ENCODE measurements around the gene SEC24A.
A peak's percentile ranks its signal among the peaks of the same experiment; 100 is the strongest.
"Not testable (repeated sequence)": the region's sequence is repeated elsewhere in the genome, so short reads cannot be mapped to it uniquely, and the experiment has no call there.

The SEC24A gene

GRCh38 chr5:134650660-134651059 is 2.1 kb downstream of the SEC24A start:
- not testable (repeated sequence) for FAIRE-seq

GRCh38 chr5:134651531-134651930 is 2.9 kb downstream of the SEC24A start:
- FAIRE-seq, result no peak

GRCh38 chr5:134656690-134657089 is 8.1 kb downstream of the SEC24A start:
- no peak for FAIRE-seq

- no peak for FAIRE-seq
These were observed 10.9 kb downstream of the SEC24A start for GRCh38 chr5:134659456-134659855.

- no peak for FAIRE-seq
These were observed 11.3 kb downstream of the SEC24A start for GRCh38 chr5:134659922-134660321.

GRCh38 chr5:134662971-134663370 is 14.4 kb downstream of the SEC24A start:
- FAIRE-seq, result no peak

GRCh38 chr5:134664448-134664847 is 15.9 kb downstream of the SEC24A start:
- no peak for FAIRE-seq

GRCh38 chr5:134673546-134673945 is 25.0 kb downstream of the SEC24A start:
- not testable (repeated sequence) for FAIRE-seq

GRCh38 chr5:134677357-134677756 is 28.8 kb downstream of the SEC24A start:
- not testable (repeated sequence) for FAIRE-seq

- FAIRE-seq, result not testable (repeated sequence)
These were observed 41.6 kb downstream of the SEC24A start for GRCh38 chr5:134690144-134690543.

GRCh38 chr5:134692722-134693121 is 44.1 kb downstream of the SEC24A start:
- no peak for FAIRE-seq

GRCh38 chr5:134708301-134708700 is 59.7 kb downstream of the SEC24A start:
- FAIRE-seq, result no peak

- FAIRE-seq, result no peak
These were observed 65.5 kb downstream of the SEC24A start for GRCh38 chr5:134714120-134714519.

GRCh38 chr5:134714541-134714940 is 66.0 kb downstream of the SEC24A start:
- FAIRE-seq, result no peak

- not testable (repeated sequence) for FAIRE-seq
These were observed 66.9 kb downstream of the SEC24A start for GRCh38 chr5:134715466-134715865.

- no peak for FAIRE-seq
These were observed 76.3 kb downstream of the SEC24A start for GRCh38 chr5:134724872-134725271.

GRCh38 chr5:134732819-134733218 is 84.2 kb downstream of the SEC24A start:
- FAIRE-seq, result no peak

- no peak for FAIRE-seq
These were observed 86.7 kb downstream of the SEC24A start for GRCh38 chr5:134735243-134735642.

- no peak for FAIRE-seq
These were observed 87.7 kb downstream of the SEC24A start for GRCh38 chr5:134736173-134736812.

GRCh38 chr5:134738133-134738962 is 89.8 kb downstream of the SEC24A start, which contains the start of gene CAMLG:
Gene CAMLG (plus strand): TSS chr5:134738548. CDS start chr5:134738621, 73 bp downstream.
- peak; percentile 68 for FAIRE-seq

GRCh38 chr5:134738963-134739661 is 90.5 kb downstream of the SEC24A start:
- no peak for FAIRE-seq

GRCh38 chr5:134741052-134741451 is 92.5 kb downstream of the SEC24A start:
- no peak for FAIRE-seq

GRCh38 chr5:134742134-134742533 is 93.5 kb downstream of the SEC24A start:
- FAIRE-seq, result no peak

All from endometrium (tissue), 2 donors.